Peyer's patch (tissue), 4 donors: Measurements from ENCODE around the gene SERINC5.

Experiments
- POLR2A ChIP-seq, 2 donors: fragments of 450-650 bp; IDR thresholded peaks; one replicate each; pipeline ENCODE4 v1.5.1; 2017; ENCODE audit warnings: antibody characterized with exemption in 2 of 2, mild to moderate bottlenecking in 2 of 2, moderate library complexity in 2 of 2
- TF ChIP-seq, protein P1 (sequence below), 6 experiments: fragments of 450-650 bp in 4 of 6; fragments of 200-600 bp in 2 of 6; sonication (generic) in 1 of 6; IDR thresholded peaks; one replicate each; pipeline ENCODE4 v1.5.1; 2017 to 2019; ENCODE audit warnings: antibody characterized with exemption in 6 of 6, mild to moderate bottlenecking in 3 of 6, moderate library complexity in 1 of 6

DNA sequence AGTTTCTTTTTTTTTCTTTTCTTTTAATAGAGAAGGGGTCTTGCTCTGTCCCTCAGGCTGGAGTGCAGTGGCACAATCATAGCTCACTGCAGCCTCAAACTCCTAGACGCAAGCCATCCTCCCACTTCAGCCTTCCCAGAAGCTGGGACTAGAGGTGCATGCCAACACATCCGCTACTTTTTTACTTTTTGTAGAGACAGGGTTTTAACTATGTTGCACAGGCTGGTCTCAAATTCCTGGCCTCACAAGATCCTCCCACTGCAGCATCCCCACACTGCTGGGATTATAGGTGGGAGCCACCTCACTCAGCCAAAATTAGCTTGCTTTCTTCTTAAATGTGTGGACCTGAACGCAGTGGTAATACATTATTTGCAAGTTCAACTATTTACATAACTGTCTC lies 66.1 kb downstream of the SERINC5 start:
- TF ChIP-seq, protein P1, sequence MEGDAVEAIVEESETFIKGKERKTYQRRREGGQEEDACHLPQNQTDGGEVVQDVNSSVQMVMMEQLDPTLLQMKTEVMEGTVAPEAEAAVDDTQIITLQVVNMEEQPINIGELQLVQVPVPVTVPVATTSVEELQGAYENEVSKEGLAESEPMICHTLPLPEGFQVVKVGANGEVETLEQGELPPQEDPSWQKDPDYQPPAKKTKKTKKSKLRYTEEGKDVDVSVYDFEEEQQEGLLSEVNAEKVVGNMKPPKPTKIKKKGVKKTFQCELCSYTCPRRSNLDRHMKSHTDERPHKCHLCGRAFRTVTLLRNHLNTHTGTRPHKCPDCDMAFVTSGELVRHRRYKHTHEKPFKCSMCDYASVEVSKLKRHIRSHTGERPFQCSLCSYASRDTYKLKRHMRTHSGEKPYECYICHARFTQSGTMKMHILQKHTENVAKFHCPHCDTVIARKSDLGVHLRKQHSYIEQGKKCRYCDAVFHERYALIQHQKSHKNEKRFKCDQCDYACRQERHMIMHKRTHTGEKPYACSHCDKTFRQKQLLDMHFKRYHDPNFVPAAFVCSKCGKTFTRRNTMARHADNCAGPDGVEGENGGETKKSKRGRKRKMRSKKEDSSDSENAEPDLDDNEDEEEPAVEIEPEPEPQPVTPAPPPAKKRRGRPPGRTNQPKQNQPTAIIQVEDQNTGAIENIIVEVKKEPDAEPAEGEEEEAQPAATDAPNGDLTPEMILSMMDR (IDR thresholded peaks at IDR 0.05) = no peak
- TF ChIP-seq POLR2A (IDR thresholded peaks at IDR 0.05) = no peak
